ENCODE data around the gene SWI5.

The SWI5 gene

DNA sequence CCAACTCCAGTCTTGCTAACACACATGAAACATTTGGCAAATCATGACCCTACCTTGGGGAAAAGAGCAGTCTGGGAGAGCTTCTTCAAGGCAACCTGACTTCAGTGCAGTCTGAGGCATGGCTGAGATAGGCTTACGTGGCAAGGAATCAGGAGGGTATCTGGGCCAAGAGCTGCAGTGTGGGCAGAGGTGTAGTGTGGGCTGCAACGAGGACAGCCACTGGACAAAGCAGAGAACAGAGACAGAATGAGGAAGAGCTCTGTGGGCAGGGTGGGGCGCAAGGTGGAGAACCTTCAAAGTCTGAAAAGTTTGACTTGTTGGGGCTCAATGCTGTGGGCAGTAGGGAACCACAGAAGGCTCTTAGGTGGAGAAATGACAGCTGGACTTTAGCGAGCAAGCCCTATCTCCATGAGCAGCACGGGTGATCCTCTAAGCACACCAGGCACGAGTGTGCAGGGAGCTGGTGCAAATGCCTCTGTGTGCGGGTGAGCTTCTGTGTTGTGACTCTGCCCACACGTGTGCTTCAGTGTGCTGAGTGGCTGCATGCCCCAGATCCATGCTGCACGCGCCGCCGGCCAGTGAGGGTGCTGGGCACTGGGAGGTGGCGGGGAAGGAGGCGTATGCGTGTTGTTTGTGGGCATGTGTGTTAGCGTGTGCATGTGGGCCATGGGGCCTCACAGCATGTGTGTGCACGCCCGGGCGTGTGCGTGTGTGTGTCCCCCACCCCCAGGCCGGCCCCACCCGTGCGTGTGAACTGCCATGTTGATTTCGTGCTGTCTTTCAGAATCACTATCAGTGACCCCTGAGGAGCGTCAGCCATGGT, 23.5 kb upstream of the SWI5 start:
- no peak for DNase-seq

GRCh38 chr9:128253140-128253990, 22.7 kb upstream of the SWI5 start:
- DNase-seq, result no peak

- DNase-seq, result no peak
These were observed 22.1 kb upstream of the SWI5 start for GRCh38 chr9:128253991-128254346.

DNA sequence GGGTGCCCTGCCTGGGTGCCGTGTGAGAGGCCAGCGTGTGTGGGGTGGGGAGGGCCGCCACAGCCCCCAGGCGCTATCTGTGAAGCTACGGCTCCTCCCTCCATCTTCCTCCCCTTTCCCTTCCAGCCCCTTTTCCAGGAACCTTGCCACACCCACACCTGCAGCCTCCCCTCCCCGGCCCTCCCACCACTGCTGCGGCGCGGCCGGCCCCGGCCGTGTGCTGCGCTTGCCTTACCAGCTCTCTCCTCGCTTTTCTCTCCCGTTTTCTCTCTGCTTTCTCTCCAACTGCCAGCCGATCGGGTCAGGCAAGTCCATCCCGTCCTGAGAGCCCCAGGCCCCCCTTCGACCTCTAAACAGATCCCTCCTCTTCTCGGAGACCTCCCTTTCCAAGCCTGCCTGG, 21.7 kb upstream of the SWI5 start:
- DNase-seq, result no peak

DNA sequence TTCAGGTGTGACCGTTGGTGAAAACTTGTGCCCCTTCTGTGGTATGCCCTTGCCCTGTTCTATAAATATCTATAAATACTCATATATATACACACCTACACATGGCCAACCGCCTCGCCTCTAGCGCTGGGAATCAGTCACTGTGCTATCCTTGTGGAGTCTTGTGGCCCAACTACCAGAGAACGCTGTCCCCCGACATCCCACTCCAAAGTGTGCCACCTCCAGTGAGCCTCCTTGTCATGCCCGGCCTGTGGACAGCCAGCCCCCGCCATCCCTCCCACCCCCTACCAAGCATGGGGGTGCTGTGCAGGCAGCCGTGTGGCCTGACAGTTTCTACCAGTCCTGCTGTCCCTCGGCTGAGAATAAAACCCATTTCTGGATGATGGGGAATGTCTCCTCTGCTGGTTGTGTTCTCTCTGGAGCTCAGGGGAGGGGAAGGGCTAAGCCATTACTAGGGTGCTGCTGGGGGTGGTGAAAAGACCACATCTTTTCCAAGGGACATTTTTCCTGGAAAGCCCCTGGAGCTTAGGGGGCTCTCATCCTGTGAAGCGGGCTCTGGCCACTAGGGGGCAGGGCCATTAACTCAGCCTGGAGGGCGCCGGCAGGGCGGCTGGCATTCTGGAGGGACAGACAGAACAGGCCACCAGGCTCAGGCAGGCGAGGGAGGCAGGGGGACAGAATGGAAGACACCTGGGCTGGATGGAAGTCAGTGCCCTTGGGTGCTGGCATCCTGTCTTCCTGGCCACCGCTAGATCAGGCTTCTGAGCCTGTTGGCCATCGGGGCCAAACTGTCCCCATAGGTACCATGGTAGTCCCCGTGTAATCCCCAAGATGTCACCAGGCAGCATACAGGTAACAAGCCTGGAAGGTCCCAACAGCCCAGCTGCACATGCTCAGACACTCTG, 21.0 kb upstream of the SWI5 start:
- peak; percentile 50 for DNase-seq

- no peak for DNase-seq
These were observed 18.8 kb upstream of the SWI5 start for GRCh38 chr9:128257086-128257825.

GRCh38 chr9:128257907-128258306, 18.2 kb upstream of the SWI5 start:
- DNase-seq, result no peak

DNA sequence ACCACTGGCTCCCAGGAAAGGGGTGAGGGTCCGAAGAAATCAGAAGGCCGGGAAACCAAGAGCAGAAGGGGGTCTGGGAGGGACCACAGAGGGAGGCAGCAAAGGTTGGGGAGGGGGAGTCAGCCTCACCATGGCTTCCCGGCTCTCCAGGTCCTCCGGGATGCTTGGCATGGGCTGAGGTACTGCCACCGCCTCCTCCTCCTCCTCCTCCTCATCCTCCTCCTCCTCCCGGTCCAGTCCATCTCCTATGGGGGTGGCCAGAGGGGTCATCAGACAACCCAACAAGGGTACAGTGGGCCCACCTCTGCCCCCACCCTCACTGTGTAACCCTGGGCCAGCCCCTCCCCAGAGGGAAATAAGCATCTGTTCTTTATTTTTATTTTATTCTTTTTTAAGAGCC, 17.8 kb upstream of the SWI5 start:
- no peak for DNase-seq

- DNase-seq, result no peak
These were observed 16.9 kb upstream of the SWI5 start for GRCh38 chr9:128259156-128259555.

DNA sequence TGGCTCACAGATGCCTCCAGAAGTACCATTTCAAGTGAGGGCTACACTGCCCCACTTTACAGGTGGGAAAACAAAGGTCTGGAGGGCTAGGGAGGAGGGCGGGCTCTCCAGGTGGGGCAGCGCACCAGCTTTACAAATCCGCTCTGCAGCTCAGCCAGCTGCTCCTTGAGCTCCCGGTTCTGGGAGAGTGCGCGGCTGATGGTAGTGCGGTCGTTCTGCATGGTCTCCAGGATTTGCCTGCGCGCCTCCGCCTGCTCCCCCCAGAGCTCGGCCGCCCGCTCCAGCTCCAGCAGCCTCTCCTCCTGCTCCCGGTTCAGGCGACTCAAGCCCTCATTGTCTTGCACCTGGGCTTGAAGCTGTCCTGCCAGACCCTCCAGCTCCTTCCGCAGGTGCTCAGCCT, 15.7 kb upstream of the SWI5 start:
- no peak for DNase-seq

GRCh38 chr9:128262687-128263086, 13.4 kb upstream of the SWI5 start:
- DNase-seq, result no peak

DNA sequence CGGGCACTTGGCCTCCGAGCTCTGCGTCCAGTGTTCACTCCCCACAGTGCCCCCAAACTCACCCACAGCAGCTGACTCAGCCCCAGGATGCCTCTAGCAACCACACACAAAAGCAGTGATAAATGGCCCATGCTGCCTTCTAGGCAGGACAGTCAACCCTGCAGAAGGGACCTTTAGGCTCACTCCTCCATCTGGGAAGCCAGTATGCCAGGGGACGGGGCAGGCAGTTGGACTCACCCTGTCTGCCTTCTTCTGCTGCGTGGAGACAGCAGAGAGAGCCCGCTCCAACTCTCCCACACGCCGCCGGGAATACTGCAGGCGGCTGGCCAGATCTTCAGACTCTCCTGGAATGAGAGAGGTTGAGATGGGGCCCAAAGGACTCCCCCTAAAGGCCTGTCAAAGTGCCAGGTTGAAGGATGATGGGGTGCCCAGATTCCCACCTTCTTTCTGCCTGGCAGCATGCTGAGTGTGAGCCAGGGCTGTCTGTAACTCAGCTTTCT, 10.7 kb upstream of the SWI5 start:
- DNase-seq, result no peak

DNA sequence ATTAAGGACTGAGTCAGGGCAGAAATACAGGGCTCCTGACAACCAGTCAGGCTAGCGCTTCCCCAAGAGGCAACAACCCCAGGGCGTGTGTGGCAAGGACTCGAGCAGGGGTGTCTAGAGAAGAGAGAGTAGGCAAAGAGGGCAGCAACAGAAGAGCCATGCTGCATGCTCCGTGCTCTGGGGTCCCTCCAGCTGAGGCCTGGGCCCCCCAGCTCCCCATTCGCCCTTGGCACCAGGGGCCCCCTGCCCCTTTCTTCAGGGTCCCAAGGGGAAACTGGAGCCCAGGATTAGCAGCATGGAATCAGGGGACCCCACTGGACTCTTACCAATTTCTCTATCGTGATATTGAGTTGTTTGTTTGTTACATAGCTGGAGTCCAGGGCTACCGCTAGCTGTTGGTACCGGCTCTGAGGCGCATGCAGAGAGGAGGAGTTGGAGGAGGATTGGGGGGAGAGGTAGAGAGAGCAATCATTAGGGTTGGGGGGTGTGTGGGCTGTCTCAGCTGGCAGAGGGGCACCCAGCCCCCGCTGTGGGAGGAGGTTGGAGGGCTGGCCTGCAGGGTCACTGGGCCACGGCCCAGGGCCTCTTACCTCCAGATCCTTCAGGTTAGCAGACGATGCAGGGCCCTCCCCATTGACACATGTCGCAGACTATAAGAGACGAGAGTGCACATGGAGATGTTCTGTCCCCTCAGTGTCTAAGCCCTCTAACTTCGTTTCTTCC, 9.0 kb upstream of the SWI5 start:
- DNase-seq, result no peak

- no peak for DNase-seq
These were observed 5.0 kb upstream of the SWI5 start for GRCh38 chr9:128271112-128271511.

DNA sequence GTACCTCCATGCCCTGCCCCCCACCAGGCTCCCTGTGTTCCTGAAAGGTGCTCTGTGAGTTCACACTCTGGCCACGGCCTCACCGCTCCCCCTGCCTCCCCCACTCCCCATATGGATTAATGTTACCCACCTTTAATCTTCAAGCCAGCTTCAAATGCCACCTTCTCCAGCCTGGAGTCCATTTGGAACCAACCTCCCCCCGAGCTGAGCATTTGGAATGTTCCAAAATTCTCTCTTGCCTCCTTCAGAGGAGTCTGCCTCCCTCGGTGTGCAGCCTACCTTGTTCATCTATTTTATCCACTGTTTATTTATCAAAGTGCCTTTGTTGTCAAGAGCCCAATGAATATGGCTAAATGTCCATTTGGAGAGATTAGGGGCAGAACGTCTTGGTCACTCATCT, 4.6 kb upstream of the SWI5 start:
- DNase-seq, result no peak

DNA sequence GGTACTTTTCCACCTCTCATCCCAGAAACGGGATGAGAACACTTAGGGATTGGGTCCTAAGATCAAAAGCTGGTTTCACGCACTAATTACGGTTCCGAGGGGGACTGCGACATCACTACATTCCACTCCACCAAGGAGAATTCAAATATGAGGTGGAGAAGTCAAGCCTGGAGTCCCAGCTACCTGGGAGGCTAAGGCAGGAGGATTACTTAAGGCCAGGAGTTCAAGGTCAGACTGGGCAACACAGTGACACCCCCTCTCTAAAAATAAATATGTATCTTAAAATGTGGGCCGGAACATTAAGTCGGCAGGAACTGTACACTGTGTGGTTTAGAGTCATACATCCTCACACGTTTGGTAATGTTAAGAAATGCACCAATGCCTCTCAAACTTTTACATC, 1.8 kb upstream of the SWI5 start:
- DNase-seq, result no peak

DNA sequence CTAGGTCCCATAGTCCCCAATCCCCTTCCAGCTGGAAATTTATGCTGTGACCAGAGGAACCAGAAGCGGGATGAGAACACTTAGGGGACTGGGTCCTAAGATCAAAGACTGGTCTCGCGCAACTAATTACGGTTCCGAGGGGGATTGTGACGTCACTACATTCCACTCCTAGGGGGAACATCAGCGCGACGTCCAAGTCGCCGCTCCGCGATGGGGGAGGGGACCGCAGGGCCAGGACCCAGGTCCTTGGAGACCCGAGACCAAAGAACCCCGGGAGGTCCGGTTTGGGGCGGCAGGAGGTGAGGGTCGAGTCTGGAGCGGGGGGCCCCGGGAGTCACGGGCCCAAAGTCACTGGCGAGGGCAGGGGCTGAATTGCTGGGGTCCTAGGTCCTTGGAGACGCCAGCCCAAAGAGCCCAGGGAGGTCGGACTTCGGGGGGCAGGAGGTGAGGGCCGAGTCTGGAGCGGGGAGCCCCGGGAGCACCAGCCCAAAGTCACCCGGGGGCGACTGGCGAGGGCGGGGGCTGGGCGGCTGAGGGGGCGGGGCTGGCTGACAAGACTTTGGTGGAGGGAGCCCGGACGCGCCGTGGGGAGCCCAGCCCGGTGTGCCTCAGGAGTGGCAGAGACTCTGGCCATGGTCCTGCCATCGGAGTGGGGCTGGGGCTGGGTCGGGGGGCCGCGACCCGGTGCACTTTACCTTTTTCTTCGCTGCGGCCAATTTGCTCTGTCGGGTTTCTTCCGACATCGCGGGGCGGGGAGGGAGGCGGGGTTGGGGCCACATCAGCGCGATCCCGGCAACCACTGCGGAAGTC, 673 bp upstream of the SWI5 start, which contains the start of gene GOLGA2:
Gene GOLGA2 (minus strand): TSS at position 810 of the 810 bp plus-strand sequence. CDS start 31 bp downstream, at position 779.
- no peak for DNase-seq

- no peak for DNase-seq
These were observed 646 bp downstream of the SWI5 start for GRCh38 chr9:128276574-128277270.
